ENCODE measurements around the gene TEX19.
"Not testable (repeated sequence)": the region's sequence is repeated elsewhere in the genome, so short reads cannot be mapped to it uniquely, and the experiment has no call there.

TEX19 gene

GRCh38 chr17:82375359-82376041 lies 16.5 kb downstream of the TEX19 start:
- no peak for DNase-seq (ENCODE audit: low read depth in 2 of 2)

- DNase-seq (ENCODE audit: low read depth in 2 of 2) = no peak
Observed at GRCh38 chr17:82376042-82376730, 17.1 kb downstream of the TEX19 start.

GRCh38 chr17:82377294-82377693 lies 18.2 kb downstream of the TEX19 start:
- DNase-seq (ENCODE audit: low read depth in 2 of 2) = not testable (repeated sequence)

GRCh38 chr17:82377924-82378740 lies 19.1 kb downstream of the TEX19 start:
- DNase-seq (ENCODE audit: low read depth in 2 of 2) = no peak

GRCh38 chr17:82378741-82379021 lies 19.6 kb downstream of the TEX19 start:
- no peak for DNase-seq (ENCODE audit: low read depth in 2 of 2)

GRCh38 chr17:82380860-82381702 lies 22.0 kb downstream of the TEX19 start:
- no peak for DNase-seq (ENCODE audit: low read depth in 2 of 2)

GRCh38 chr17:82381703-82382009 lies 22.6 kb downstream of the TEX19 start:
- DNase-seq (ENCODE audit: low read depth in 2 of 2) = not testable (repeated sequence)

GRCh38 chr17:82382220-82382932 lies 23.3 kb downstream of the TEX19 start:
- not testable (repeated sequence) for DNase-seq (ENCODE audit: low read depth in 2 of 2)

- DNase-seq (ENCODE audit: low read depth in 2 of 2) = no peak
Observed at GRCh38 chr17:82382933-82383255, 23.8 kb downstream of the TEX19 start.

GRCh38 chr17:82383411-82383810 lies 24.4 kb downstream of the TEX19 start:
- DNase-seq (ENCODE audit: low read depth in 2 of 2) = no peak

GRCh38 chr17:82384051-82384729 lies 25.1 kb downstream of the TEX19 start:
- no peak for DNase-seq (ENCODE audit: low read depth in 2 of 2)

- no peak for DNase-seq (ENCODE audit: low read depth in 2 of 2)
Observed at GRCh38 chr17:82384730-82385481, 25.9 kb downstream of the TEX19 start.

GRCh38 chr17:82385559-82386254 lies 26.7 kb downstream of the TEX19 start:
- no peak for DNase-seq (ENCODE audit: low read depth in 2 of 2)

GRCh38 chr17:82386255-82386831 lies 27.3 kb downstream of the TEX19 start:
- no peak for DNase-seq (ENCODE audit: low read depth in 2 of 2)

GRCh38 chr17:82386881-82387704 lies 28.0 kb downstream of the TEX19 start:
- no peak for DNase-seq (ENCODE audit: low read depth in 2 of 2)

- DNase-seq (ENCODE audit: low read depth in 2 of 2) = no peak
Observed at GRCh38 chr17:82387705-82388106, 28.7 kb downstream of the TEX19 start.

GRCh38 chr17:82388223-82388921 lies 29.3 kb downstream of the TEX19 start:
- no peak for DNase-seq (ENCODE audit: low read depth in 2 of 2)

GRCh38 chr17:82388922-82389283 lies 29.9 kb downstream of the TEX19 start:
- DNase-seq (ENCODE audit: low read depth in 2 of 2) = no peak

All from stimulated activated CD4-positive, alpha-beta T cell treated with anti-CD3 and anti-CD28 coated beads, Interleukin-4, amount 100 ng/mL, for 48 hours (primary cell).